ENCODE measurements around the gene MTR.

Gene MTR

DNA sequence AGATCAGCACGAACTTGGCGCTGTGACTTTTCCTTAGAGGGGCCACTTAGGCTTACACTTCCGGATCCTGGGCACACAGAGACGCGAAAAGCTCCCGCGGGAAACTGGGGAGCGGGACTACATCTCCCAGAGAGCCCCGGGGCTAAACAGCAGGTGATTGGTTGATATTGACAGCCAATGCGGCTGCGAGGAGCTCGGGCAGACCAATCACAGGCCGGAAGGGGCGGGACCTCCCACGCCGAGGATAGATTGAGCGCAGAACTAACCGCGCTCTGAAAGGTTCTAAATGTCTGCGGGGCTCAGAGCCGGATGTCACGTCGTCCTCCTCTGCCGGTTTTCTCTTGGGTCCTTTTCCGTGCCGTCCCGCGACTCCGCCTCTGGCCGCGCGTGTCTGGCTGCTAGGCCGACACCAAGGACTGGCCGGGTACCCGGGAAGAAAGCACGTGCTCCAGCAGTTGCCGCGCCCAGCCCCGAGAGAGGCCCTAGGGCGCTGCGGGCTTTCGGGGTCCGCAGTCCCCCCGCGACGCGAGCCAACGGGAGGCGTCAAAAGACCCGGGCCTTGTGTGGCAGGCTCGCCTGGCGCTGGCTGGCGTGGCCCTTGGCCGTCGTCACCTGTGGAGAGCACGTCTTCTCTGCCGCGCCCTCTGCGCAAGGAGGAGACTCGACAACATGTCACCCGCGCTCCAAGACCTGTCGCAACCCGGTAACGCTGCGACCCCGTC is at the start of gene MTR:
Gene MTR, plus strand, starts transcription at position 258 of the 722 bp plus-strand sequence. Its CDS starts 412 bp downstream, at position 670.
- peaks cover 30% of the 10 kb centered on the region for H3K79me2 ChIP-seq (ENCODE audit: low read length)
- H3K36me3 ChIP-seq (replicated peaks; ENCODE audit: insufficient read depth, low read length) = no peaks in the 10 kb centered on the region
- H2AFZ ChIP-seq (ENCODE audit: low read length) = peak within 1 kb of the TSS; percentile 90
- H3K27ac ChIP-seq (ENCODE audit: low read length) = peak within 1 kb of the TSS; percentile 90
- peaks cover 11% of the 10 kb centered on the region for H3F3A ChIP-seq (ENCODE audit: insufficient read depth, low read length)
- H3K9me3 ChIP-seq (replicated peaks; ENCODE audit: insufficient read depth, low read length) = no peaks in the 10 kb centered on the region
- peak within 1 kb of the TSS; percentile 67 for H3K4me2 ChIP-seq (ENCODE audit: low read depth, low read length)
- no peaks in the 10 kb centered on the region for H3K27me3 ChIP-seq (replicated peaks; ENCODE audit: insufficient read depth, low read length)
- TF ChIP-seq, protein P1, sequence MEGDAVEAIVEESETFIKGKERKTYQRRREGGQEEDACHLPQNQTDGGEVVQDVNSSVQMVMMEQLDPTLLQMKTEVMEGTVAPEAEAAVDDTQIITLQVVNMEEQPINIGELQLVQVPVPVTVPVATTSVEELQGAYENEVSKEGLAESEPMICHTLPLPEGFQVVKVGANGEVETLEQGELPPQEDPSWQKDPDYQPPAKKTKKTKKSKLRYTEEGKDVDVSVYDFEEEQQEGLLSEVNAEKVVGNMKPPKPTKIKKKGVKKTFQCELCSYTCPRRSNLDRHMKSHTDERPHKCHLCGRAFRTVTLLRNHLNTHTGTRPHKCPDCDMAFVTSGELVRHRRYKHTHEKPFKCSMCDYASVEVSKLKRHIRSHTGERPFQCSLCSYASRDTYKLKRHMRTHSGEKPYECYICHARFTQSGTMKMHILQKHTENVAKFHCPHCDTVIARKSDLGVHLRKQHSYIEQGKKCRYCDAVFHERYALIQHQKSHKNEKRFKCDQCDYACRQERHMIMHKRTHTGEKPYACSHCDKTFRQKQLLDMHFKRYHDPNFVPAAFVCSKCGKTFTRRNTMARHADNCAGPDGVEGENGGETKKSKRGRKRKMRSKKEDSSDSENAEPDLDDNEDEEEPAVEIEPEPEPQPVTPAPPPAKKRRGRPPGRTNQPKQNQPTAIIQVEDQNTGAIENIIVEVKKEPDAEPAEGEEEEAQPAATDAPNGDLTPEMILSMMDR (IDR thresholded peaks at IDR 0.05; ENCODE audit: low read length) = no peak
- no peak for TF ChIP-seq EZH2 (optimal IDR thresholded peaks at IDR 0.05; ENCODE audit: low read depth, low read length)
- TF ChIP-seq EZH2phosphoT487 (IDR thresholded peaks at IDR 0.05; ENCODE audit: low read length) = no peak
- no peaks in the 10 kb centered on the region for H4K20me1 ChIP-seq (ENCODE audit: insufficient read depth, low read length)
- peak; percentile 99 for DNase-seq
- H3K4me3 ChIP-seq (ENCODE audit: low read length) = peak within 1 kb of the TSS; percentile 92
- H3K9me2 ChIP-seq (replicated peaks; ENCODE audit: insufficient read depth, low read length) = no peaks in the 10 kb centered on the region
- peak within 1 kb of the TSS; percentile 95 for H3K9ac ChIP-seq (ENCODE audit: low read length)
- H3K4me1 ChIP-seq (ENCODE audit: low read length) = peaks cover 11% of the 10 kb centered on the region

DNA sequence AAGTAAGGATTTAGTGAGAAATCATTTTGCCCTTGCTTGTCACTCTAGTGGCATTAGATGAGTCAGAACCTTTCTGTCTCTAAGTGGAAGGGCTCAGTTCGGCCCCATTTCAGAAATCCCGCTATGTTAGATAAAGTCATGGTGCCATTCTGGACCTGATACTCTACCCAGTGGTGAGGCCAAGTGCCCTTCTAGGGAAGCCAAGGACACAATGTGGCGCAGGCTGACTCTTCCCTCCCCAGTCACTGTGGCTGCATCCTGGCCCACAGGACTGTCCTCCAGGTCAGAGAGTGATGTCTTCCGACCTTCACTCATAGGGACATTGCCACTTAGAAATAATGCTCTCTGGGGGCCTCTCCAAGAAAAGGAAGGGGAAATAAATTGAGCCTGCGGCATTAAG is 48.3 kb upstream of the MTR start:
- TF ChIP-seq, protein P1 (IDR thresholded peaks at IDR 0.05; ENCODE audit: low read length) = no peak
- TF ChIP-seq EZH2phosphoT487 (IDR thresholded peaks at IDR 0.05; ENCODE audit: low read length) = no peak
- no peak for TF ChIP-seq EZH2 (optimal IDR thresholded peaks at IDR 0.05; ENCODE audit: low read depth, low read length)
- no peak overlapping the region for H3K27ac ChIP-seq (ENCODE audit: low read length)
- no peaks in the 10 kb centered on the region for H3K4me1 ChIP-seq (ENCODE audit: low read length)
- no peaks in the 10 kb centered on the region for H3K79me2 ChIP-seq (ENCODE audit: low read length)
- no peaks in the 10 kb centered on the region for H3F3A ChIP-seq (ENCODE audit: insufficient read depth, low read length)
- no peaks in the 10 kb centered on the region for H4K20me1 ChIP-seq (ENCODE audit: insufficient read depth, low read length)
- no peaks in the 10 kb centered on the region for H3K36me3 ChIP-seq (replicated peaks; ENCODE audit: insufficient read depth, low read length)
- H2AFZ ChIP-seq (ENCODE audit: low read length) = no peak overlapping the region
- no peaks in the 10 kb centered on the region for H3K9me2 ChIP-seq (replicated peaks; ENCODE audit: insufficient read depth, low read length)
- H3K4me2 ChIP-seq (ENCODE audit: low read depth, low read length) = no peak overlapping the region
- H3K9ac ChIP-seq (ENCODE audit: low read length) = no peak overlapping the region
- H3K9me3 ChIP-seq (replicated peaks; ENCODE audit: insufficient read depth, low read length) = no peaks in the 10 kb centered on the region
- H3K4me3 ChIP-seq (ENCODE audit: low read length) = no peak overlapping the region
- H3K27me3 ChIP-seq (replicated peaks; ENCODE audit: insufficient read depth, low read length) = no peaks in the 10 kb centered on the region
- no peak for DNase-seq

DNA sequence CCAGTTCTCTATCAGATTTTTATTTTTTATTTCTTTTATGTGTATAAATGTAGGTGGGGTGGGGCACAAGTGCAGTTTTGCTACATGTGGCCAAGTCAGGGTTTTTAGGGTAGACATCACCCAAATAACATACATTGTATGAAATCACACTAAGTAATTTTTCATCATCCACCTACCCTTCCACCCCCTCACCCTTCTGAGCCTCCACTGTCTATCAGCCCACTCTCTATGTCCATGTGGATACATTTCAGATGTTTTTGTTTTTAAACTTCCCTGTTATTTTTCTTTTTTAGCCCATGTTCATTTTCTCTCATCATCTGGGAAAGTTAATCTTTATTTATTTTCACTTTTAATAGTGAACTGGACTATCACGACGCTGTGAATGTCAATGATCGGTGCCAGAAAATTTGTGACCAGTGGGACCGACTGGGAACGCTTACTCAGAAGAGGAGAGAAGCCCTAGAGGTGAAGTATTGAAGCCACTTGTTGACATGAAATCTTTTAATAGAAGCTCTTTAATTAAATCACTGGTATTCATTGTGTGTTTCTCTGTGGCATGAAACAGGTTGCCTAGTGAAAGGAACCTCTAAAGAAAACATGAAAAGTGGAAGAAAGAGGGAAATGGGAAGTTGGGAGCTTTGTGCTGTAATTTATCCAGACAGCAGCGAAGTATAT is 47.6 kb upstream of the MTR start:
- no peaks in the 10 kb centered on the region for H3F3A ChIP-seq (ENCODE audit: insufficient read depth, low read length)
- TF ChIP-seq, protein P1 (IDR thresholded peaks at IDR 0.05; ENCODE audit: low read length) = no peak
- H3K4me3 ChIP-seq (ENCODE audit: low read length) = no peak overlapping the region
- no peaks in the 10 kb centered on the region for H4K20me1 ChIP-seq (ENCODE audit: insufficient read depth, low read length)
- no peaks in the 10 kb centered on the region for H3K4me1 ChIP-seq (ENCODE audit: low read length)
- no peak overlapping the region for H3K27ac ChIP-seq (ENCODE audit: low read length)
- H3K4me2 ChIP-seq (ENCODE audit: low read depth, low read length) = no peak overlapping the region
- H3K9me2 ChIP-seq (replicated peaks; ENCODE audit: insufficient read depth, low read length) = no peaks in the 10 kb centered on the region
- H3K79me2 ChIP-seq (ENCODE audit: low read length) = no peaks in the 10 kb centered on the region
- no peaks in the 10 kb centered on the region for H3K27me3 ChIP-seq (replicated peaks; ENCODE audit: insufficient read depth, low read length)
- no peaks in the 10 kb centered on the region for H3K36me3 ChIP-seq (replicated peaks; ENCODE audit: insufficient read depth, low read length)
- no peaks in the 10 kb centered on the region for H3K9me3 ChIP-seq (replicated peaks; ENCODE audit: insufficient read depth, low read length)
- H3K9ac ChIP-seq (ENCODE audit: low read length) = no peak overlapping the region
- no peak overlapping the region for H2AFZ ChIP-seq (ENCODE audit: low read length)
- no peak for DNase-seq
